ENCODE measurements around the gene CEP85L. TPM values are rescaled to one million over a fixed set of nuclear protein-coding genes. Genes with fewer than 3 reads are reported as not detected.

CEP85L gene
- total RNA-seq, 1 donor from 2014 or later = 22.2 TPM

GRCh38 chr6:118485601-118486550 is 165.5 kb downstream of the CEP85L start:
- H3K36me3 Mint-ChIP-seq (ENCODE audit: low read depth, unreplicated experiment) = peaks cover 32% of the 10 kb centered on the region
- no peaks in the 10 kb centered on the region for H3K4me1 Mint-ChIP-seq (ENCODE audit: unreplicated experiment)

DNA sequence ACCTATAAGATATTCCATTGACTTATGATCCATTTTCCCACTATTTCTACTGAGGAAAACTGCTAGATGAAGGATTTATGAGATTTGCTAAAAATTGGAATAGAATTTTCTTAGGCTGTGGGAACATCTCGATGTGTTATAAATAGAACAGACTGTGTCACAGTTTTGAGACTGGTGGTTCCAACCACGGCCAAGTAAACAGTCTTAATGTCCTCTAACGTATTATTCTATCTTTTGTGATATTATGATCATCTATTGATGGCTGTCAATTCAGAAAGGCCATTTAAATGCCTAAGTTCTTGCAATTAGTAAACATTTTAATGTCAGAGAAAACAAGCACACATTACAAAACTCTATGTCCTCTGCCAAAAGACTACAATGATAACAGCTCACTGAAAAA is 174.8 kb downstream of the CEP85L start:
- no peaks in the 10 kb centered on the region for H3K36me3 Mint-ChIP-seq (ENCODE audit: low read depth, unreplicated experiment)
- H3K4me3 Mint-ChIP-seq (ENCODE audit: unreplicated experiment) = no peak overlapping the region
- H3K27ac Mint-ChIP-seq (ENCODE audit: unreplicated experiment) = no peak overlapping the region
- DNase-seq (ENCODE audit: low spot score) = no peak
- H3K4me1 Mint-ChIP-seq (ENCODE audit: unreplicated experiment) = no peaks in the 10 kb centered on the region
- no peak for TF ChIP-seq CTCF (IDR thresholded peaks at IDR 0.05; ENCODE audit: unreplicated experiment)
- H3K9me3 Mint-ChIP-seq (ENCODE audit: unreplicated experiment) = no peaks in the 10 kb centered on the region
- H3K27me3 Mint-ChIP-seq (ENCODE audit: unreplicated experiment) = no peaks in the 10 kb centered on the region

More at GRCh38 chr6:118485601-118486550, 165.5 kb downstream of the CEP85L start:
- no peaks in the 10 kb centered on the region for H3K27me3 Mint-ChIP-seq (ENCODE audit: unreplicated experiment)
- H3K4me3 Mint-ChIP-seq (ENCODE audit: unreplicated experiment) = no peak overlapping the region
- DNase-seq (ENCODE audit: low spot score) = no peak
- H3K27ac Mint-ChIP-seq (ENCODE audit: unreplicated experiment) = no peak overlapping the region
- H3K9me3 Mint-ChIP-seq (ENCODE audit: unreplicated experiment) = no peaks in the 10 kb centered on the region
- TF ChIP-seq CTCF (IDR thresholded peaks at IDR 0.05; ENCODE audit: unreplicated experiment) = no peak

- Mint-ChIP-seq H3K4me3 (ENCODE audit: unreplicated experiment) (no peak overlapping the region), H3K27me3 (ENCODE audit: unreplicated experiment) (no peaks in the 10 kb centered on the region), H3K9me3 (ENCODE audit: unreplicated experiment) (no peaks in the 10 kb centered on the region), H3K27ac (ENCODE audit: unreplicated experiment) (no peak overlapping the region), H3K36me3 (ENCODE audit: low read depth, unreplicated experiment) (no peaks in the 10 kb centered on the region), H3K4me1 (ENCODE audit: unreplicated experiment) (no peaks in the 10 kb centered on the region)
- no peak for TF ChIP-seq CTCF (IDR thresholded peaks at IDR 0.05; ENCODE audit: unreplicated experiment)
- DNase-seq (ENCODE audit: low spot score) = no peak
Measured at GRCh38 chr6:118473266-118473665, 178.1 kb downstream of the CEP85L start.

DNA sequence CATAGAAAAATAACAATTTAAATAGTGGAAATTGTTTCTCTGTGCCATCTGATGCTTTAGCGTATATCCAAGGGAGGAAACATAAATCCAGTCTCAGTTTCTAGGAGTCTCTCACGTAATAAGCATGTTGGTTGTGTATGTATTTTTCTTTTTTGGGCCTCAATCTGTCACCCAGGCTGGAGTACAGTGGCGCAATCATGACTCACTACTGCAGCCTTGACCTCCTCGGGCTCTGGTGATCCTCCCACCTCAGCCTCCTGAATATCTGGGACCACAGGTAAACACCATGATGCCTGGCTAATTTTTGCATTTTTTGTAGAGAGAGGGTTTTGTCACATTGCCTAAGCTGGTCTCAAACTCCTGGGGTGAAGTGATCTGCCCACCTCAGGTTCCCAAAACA is 181.9 kb downstream of the CEP85L start:
- no peak for DNase-seq (ENCODE audit: low spot score)
- Mint-ChIP-seq H3K4me1 (ENCODE audit: unreplicated experiment) (no peaks in the 10 kb centered on the region), H3K9me3 (ENCODE audit: unreplicated experiment) (no peaks in the 10 kb centered on the region), H3K27ac (ENCODE audit: unreplicated experiment) (no peak overlapping the region), H3K27me3 (ENCODE audit: unreplicated experiment) (no peaks in the 10 kb centered on the region), H3K36me3 (ENCODE audit: low read depth, unreplicated experiment) (peaks cover 12% of the 10 kb centered on the region), H3K4me3 (ENCODE audit: unreplicated experiment) (no peak overlapping the region)
- TF ChIP-seq CTCF (IDR thresholded peaks at IDR 0.05; ENCODE audit: unreplicated experiment) = no peak
